Bronchial epithelial cell (primary cell): ENCODE data around the gene GMDS. TPM values are rescaled to one million over a fixed set of nuclear protein-coding genes. Genes with fewer than 3 reads are reported as not detected.

ENCODE experiments used
- DNase-seq: peaks from one replicate; pipeline ENCODE4 v3.0.0-alpha.2; 2010; ENCODE audit warnings: low read depth
- FAIRE-seq: peaks from 2 replicates; lab custom pipeline; 2011; peaks lifted over from hg19 to GRCh38; lab: Jason Lieb, UNC
- H3K27me3 ChIP-seq: 2 replicates; pipeline ENCODE4 v1.5.1; 2011; ENCODE audit warnings: low read length; ENCODE audit not compliant: control insufficient read depth, insufficient read depth
- H3K36me3 ChIP-seq: 2 replicates; pipeline ENCODE4 v1.5.1; 2011; ENCODE audit warnings: low read length; ENCODE audit not compliant: control insufficient read depth, insufficient read depth
- H3K4me3 ChIP-seq: 2 replicates; pipeline ENCODE4 v1.5.1; 2011; ENCODE audit warnings: mild to moderate bottlenecking, low read depth, low read length, control low read depth
- total RNA-seq: library from RNA; depleted of rRNA; stranded (reverse); fragments of >200 nt; gene quantifications from 2 replicates; pipeline ENCODE4 v1.2.1, GENCODE V29; 2014
- TF ChIP-seq, protein P1 (sequence below): IDR thresholded peaks from 2 replicates; pipeline ENCODE4 v1.5.1; 2011; ENCODE audit warnings: mild to moderate bottlenecking, moderate library complexity, low read length, control low read depth, inconsistent platforms; ENCODE audit not compliant: insufficient read depth, severe bottlenecking

The GMDS gene
- total RNA-seq, 1 donor from 2014 or later, result 8.2 TPM

DNA sequence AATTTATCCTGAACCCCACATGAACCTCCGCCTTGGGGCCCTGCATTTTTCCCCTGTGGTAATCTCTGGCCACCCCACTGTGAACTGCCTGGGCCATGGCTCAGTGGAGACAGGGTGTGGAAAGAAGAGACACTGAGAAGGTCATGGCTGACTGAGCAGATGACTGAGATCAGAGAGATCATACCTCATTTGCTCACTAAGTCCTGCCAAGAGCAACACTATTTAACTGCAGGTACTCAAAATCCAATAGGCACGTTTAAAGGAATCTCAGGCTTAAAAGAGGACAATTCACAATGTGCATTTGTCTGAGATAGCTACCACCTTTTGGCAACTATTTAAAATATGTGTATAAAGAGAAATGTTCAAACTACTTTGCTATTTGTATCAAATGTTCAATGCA lies 305.0 kb downstream of the GMDS start:
- FAIRE-seq (no peak), DNase-seq (no peak)
- Histone ChIP-seq H3K27me3 (no peaks in the 10 kb centered on the region), H3K4me3 (no peak overlapping the region), H3K36me3 (no peaks in the 10 kb centered on the region)
- TF ChIP-seq, protein P1, sequence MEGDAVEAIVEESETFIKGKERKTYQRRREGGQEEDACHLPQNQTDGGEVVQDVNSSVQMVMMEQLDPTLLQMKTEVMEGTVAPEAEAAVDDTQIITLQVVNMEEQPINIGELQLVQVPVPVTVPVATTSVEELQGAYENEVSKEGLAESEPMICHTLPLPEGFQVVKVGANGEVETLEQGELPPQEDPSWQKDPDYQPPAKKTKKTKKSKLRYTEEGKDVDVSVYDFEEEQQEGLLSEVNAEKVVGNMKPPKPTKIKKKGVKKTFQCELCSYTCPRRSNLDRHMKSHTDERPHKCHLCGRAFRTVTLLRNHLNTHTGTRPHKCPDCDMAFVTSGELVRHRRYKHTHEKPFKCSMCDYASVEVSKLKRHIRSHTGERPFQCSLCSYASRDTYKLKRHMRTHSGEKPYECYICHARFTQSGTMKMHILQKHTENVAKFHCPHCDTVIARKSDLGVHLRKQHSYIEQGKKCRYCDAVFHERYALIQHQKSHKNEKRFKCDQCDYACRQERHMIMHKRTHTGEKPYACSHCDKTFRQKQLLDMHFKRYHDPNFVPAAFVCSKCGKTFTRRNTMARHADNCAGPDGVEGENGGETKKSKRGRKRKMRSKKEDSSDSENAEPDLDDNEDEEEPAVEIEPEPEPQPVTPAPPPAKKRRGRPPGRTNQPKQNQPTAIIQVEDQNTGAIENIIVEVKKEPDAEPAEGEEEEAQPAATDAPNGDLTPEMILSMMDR, result no peak

- Histone ChIP-seq H3K27me3 (no peaks in the 10 kb centered on the region), H3K4me3 (no peak overlapping the region), H3K36me3 (no peaks in the 10 kb centered on the region)
- TF ChIP-seq, protein P1, result no peak
- no peak for DNase-seq
- no peak for FAIRE-seq
Measured at GRCh38 chr6:1933292-1933691, 312.1 kb downstream of the GMDS start.

GRCh38 chr6:1931817-1932216 lies 313.6 kb downstream of the GMDS start:
- Histone ChIP-seq H3K4me3 (no peak overlapping the region), H3K36me3 (no peaks in the 10 kb centered on the region), H3K27me3 (no peaks in the 10 kb centered on the region)
- no peak for DNase-seq
- no peak for FAIRE-seq
- TF ChIP-seq, protein P1, result no peak

DNA sequence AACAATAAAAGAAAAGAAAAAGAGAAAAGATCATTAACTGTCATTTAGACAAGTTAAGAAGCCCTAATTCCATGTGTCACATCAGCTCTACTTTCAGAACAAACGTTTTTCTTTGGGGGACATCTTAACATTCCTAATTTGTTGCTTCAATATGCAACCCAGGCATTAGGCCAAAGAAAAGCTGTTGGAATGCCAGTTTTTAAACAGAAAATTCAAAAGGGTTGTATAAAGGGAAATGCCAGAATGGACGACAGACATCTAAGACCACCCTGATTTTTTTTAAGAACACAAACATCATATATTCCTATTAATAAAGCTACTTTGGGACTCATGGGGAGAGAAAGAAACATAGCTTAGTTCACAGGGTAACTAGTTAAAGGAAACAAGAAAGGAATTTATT lies 315.0 kb downstream of the GMDS start:
- Histone ChIP-seq H3K36me3 (no peaks in the 10 kb centered on the region), H3K27me3 (no peaks in the 10 kb centered on the region), H3K4me3 (no peak overlapping the region)
- DNase-seq (no peak), FAIRE-seq (no peak)
- TF ChIP-seq, protein P1, result no peak

- no peak for DNase-seq
- Histone ChIP-seq H3K36me3 (no peaks in the 10 kb centered on the region), H3K4me3 (no peak overlapping the region), H3K27me3 (no peaks in the 10 kb centered on the region)
- TF ChIP-seq, protein P1, result no peak
- FAIRE-seq, result no peak
Measured at GRCh38 chr6:1929931-1930330, 315.5 kb downstream of the GMDS start.

- Histone ChIP-seq H3K4me3 (no peak overlapping the region), H3K27me3 (no peaks in the 10 kb centered on the region), H3K36me3 (no peaks in the 10 kb centered on the region)
- FAIRE-seq (no peak), DNase-seq (no peak)
- TF ChIP-seq, protein P1, result no peak
Measured at GRCh38 chr6:1925743-1926430, 319.5 kb downstream of the GMDS start.
